ENCODE data around the gene PDE8B. TPM values are rescaled to one million over a fixed set of nuclear protein-coding genes. Genes with fewer than 3 reads are reported as not detected.

PDE8B gene
- total and polyA plus RNA-seq, 11 donors = 1.1 to 9.3 (median 3.4) TPM

DNA sequence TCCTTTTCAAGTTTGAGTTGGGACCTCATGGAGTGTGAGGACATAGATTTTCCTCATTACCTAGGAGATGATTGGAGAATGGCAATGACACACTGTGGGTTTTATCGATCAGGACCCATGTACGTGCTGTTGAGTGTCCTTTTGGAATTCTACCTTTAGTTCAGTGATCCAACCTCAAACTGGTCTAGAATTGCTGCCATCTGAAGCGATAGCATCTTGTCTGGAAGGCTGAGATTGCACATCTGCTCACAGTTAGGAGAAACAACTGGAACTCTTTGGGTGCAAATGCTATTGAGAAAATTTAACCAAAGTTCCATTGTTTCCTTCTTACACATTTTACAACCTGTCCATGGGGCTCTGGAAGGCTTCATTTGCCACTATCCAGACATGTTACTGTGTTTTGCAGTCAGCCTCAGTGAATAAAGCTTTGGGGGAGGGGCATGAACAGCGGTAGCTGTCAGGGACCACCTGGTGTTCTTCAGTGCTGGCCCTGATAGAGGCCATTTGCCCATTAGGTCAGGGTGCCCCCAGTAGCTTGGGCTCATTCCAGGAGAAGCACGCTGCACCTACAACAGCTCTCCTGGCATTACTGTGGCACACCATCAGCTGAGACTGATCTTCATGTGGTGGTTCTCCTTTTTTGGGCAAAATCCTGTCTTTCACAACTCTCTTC lies 123.1 kb downstream of the PDE8B start:
- Histone ChIP-seq H3K9me3 (no peaks in the 10 kb centered on the region), H3K27me3 (no peaks in the 10 kb centered on the region), H3K4me3 (no peak overlapping the region), H3K36me3 (no peaks in the 10 kb centered on the region), H3K27ac (peak overlapping the region in 1 of 12 donors; percentile 63), H3K4me1 (peaks cover 0 to 14% (median 0%) of the 10 kb centered on the region in 12 donors)
- WGBS, 4 donors = 61 to 77% (median 73%) methylated on average over 5 of the region's 5 CpGs
- no peak for TF ChIP-seq POLR2A (IDR thresholded peaks at IDR 0.05)
- TF ChIP-seq, protein P1, sequence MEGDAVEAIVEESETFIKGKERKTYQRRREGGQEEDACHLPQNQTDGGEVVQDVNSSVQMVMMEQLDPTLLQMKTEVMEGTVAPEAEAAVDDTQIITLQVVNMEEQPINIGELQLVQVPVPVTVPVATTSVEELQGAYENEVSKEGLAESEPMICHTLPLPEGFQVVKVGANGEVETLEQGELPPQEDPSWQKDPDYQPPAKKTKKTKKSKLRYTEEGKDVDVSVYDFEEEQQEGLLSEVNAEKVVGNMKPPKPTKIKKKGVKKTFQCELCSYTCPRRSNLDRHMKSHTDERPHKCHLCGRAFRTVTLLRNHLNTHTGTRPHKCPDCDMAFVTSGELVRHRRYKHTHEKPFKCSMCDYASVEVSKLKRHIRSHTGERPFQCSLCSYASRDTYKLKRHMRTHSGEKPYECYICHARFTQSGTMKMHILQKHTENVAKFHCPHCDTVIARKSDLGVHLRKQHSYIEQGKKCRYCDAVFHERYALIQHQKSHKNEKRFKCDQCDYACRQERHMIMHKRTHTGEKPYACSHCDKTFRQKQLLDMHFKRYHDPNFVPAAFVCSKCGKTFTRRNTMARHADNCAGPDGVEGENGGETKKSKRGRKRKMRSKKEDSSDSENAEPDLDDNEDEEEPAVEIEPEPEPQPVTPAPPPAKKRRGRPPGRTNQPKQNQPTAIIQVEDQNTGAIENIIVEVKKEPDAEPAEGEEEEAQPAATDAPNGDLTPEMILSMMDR (IDR thresholded peaks at IDR 0.05) = no peak
- intact Hi-C loops (cut with DNase I) = no loop called here
- ATAC-seq (peak in 3 of 4 donors; percentile 34 to 56 (median 38)), DNase-seq (no peak)

GRCh38 chr5:77337246-77337645 lies 126.8 kb downstream of the PDE8B start:
- 71 to 78% (median 75%) methylated on average over 3 of the region's 3 CpGs for WGBS, 4 donors
- Histone ChIP-seq H3K4me1 (peaks cover 0 to 8% (median 1%) of the 10 kb centered on the region in 12 donors), H3K4me3 (no peak overlapping the region), H3K9me3 (no peaks in the 10 kb centered on the region), H3K27me3 (no peaks in the 10 kb centered on the region), H3K27ac (no peak overlapping the region), H3K36me3 (no peaks in the 10 kb centered on the region)
- no peak for TF ChIP-seq POLR2A (IDR thresholded peaks at IDR 0.05)
- TF ChIP-seq, protein P1 (IDR thresholded peaks at IDR 0.05) = no peak
- DNase-seq (no peak), ATAC-seq (no peak)
- intact Hi-C loops (cut with DNase I) = no loop called here

- Histone ChIP-seq H3K4me1 (peaks cover 0 to 8% (median 1%) of the 10 kb centered on the region in 12 donors), H3K36me3 (no peaks in the 10 kb centered on the region), H3K4me3 (no peak overlapping the region), H3K9me3 (no peaks in the 10 kb centered on the region), H3K27ac (no peak overlapping the region), H3K27me3 (no peaks in the 10 kb centered on the region)
- DNase-seq (no peak), ATAC-seq (no peak)
- no peak for TF ChIP-seq POLR2A (IDR thresholded peaks at IDR 0.05)
- TF ChIP-seq, protein P1 (IDR thresholded peaks at IDR 0.05) = no peak
- WGBS, 4 donors = 43 to 53% (median 45%) methylated on average over 4 of the region's 4 CpGs
- intact Hi-C loops (cut with DNase I) = no loop called here
Measured at GRCh38 chr5:77337686-77338085, 127.2 kb downstream of the PDE8B start.

DNA sequence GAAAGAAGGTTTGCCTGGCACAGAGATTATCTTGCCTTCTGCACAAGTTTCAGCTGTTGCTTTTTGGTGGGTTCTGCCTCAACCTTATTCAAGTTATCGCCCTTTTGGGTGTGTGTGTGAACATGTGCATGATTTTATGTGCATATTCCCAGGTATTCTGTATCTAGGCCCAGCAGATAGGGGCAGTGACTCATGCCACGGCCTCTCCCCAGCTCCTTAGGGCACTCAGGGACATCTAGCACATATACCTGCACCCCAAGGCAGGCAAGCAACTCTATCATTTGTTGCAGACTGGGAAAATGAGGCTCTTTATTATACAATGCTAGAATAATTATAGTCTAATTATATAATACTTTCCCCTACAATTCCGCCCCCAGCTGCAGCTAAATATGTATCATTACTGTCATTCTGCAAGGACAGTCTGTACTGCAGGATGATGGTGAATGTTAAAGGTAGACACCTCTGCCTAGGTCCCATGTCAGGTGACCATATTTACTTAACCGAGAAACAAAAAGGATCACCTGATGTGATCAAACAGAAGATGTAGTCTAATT lies 128.9 kb downstream of the PDE8B start:
- ATAC-seq (peak in 1 of 4 donors; percentile 9), DNase-seq (no peak)
- H3K27me3 ChIP-seq = no peaks in the 10 kb centered on the region
- no peak overlapping the region for H3K27ac ChIP-seq
- H3K4me1 ChIP-seq = peaks cover 0 to 5% (median 0%) of the 10 kb centered on the region in 12 donors
- no peaks in the 10 kb centered on the region for H3K9me3 ChIP-seq
- no peaks in the 10 kb centered on the region for H3K36me3 ChIP-seq
- TF ChIP-seq, protein P1 (IDR thresholded peaks at IDR 0.05) = no peak
- no peak for TF ChIP-seq POLR2A (IDR thresholded peaks at IDR 0.05)
- no peak overlapping the region for H3K4me3 ChIP-seq
- WGBS, 4 donors = 86 to 95% (median 92%) methylated on average over 4 of the region's 4 CpGs
- intact Hi-C loops (cut with DNase I) = no loop called here
